ENCODE measurements around the gene SCNN1A.

DNA sequence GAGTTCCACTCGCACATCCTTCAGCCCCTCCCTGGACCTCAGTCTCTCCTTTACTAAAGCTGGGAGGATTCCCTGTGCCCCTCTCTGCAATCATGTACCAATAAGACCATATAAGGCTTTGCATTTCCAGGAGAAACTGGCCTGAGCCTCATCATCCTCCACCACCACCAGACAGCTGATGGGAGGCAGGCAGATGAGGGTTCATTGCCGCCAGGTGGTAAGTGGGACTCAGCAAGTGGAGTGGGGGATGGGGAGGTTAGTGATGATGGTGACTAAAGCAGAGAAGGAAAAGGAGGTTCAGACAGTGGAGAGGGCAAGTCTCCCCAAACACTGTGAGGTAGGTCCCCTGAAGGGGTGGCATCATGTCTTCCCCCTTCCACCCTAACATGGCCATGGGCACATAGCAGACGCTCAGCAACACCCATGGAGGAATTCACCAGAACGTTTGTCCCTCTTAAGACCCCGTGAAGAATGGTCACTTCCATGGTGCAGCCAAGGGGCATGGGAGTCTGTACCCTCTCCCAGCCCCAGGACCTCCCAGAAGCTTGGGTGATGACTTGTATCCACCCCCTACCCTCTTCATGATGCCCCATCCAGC lies 29.0 kb downstream of the SCNN1A start:
- TF ChIP-seq, protein P1, sequence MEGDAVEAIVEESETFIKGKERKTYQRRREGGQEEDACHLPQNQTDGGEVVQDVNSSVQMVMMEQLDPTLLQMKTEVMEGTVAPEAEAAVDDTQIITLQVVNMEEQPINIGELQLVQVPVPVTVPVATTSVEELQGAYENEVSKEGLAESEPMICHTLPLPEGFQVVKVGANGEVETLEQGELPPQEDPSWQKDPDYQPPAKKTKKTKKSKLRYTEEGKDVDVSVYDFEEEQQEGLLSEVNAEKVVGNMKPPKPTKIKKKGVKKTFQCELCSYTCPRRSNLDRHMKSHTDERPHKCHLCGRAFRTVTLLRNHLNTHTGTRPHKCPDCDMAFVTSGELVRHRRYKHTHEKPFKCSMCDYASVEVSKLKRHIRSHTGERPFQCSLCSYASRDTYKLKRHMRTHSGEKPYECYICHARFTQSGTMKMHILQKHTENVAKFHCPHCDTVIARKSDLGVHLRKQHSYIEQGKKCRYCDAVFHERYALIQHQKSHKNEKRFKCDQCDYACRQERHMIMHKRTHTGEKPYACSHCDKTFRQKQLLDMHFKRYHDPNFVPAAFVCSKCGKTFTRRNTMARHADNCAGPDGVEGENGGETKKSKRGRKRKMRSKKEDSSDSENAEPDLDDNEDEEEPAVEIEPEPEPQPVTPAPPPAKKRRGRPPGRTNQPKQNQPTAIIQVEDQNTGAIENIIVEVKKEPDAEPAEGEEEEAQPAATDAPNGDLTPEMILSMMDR (IDR thresholded peaks at IDR 0.05; ENCODE audit: poor library complexity): no peak
- TF ChIP-seq EZH2 (IDR thresholded peaks at IDR 0.05; ENCODE audit: borderline replicate concordance): no peak
- no peak for TF ChIP-seq EZH2phosphoT487 (IDR thresholded peaks at IDR 0.05; ENCODE audit: low read depth, severe bottlenecking, unreplicated experiment)
